Right hindlimb (tissue), 1 donor: ENCODE measurements around the gene DMD.
"Not testable (repeated sequence)": the region's sequence is repeated elsewhere in the genome, so short reads cannot be mapped to it uniquely, and the experiment has no call there.

ENCODE experiments used
- DNase-seq: peaks from one replicate; pipeline ENCODE4 v3.0.0-alpha.2; 2018

DMD gene

DNA sequence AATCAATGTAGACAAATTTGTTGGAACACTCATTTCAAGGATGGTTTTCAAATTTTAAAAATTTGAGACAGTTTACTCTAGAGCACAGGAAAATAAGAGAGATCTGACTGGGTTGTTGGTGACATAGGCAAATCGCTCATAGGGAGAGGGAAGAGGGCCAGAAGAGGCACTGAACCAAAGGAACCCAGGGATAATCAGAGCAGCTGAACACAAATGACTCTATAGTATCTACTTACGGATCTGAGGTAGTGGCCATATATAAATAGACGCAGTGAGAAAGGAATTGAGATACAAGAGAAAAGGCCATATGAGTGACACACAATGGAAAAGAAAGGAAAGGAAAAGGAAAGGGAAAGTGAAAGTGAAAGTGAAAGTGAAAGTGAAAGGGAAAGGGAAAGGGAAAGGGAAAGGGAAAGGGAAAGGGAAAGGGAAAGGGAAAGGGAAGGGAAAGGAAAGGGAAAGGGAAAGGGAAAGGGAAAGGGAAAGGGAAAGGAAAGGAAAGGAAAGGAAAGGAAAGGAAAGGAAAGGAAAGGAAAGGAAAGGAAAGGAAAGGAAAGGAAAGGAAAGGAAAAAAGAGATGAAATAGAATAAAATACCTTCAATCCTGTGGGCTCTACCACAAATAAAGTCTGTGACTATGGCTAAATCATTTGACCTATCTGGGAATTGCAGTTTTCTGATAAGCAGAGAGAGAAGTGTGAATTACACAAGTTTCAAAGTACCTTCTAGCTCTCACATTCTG lies 759.2 kb downstream of the DMD start:
- no peak for DNase-seq

DNA sequence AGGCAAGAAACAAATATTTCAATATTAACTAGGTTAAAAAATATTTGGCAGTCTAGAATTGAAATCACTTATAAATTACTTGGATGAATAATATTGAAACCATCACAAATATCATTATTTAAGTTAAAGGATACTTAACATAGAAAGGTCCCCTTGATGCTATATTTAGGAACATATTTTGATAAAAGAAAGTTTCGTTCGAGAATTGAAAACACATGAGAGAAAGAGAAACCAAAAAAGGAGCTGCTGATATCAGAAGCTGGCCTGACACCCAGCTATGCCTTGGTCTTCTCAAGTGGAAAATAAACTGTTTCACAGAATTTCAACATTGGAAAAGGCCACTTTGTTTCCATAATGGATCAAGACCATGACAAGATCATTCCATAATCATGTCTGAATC lies 762.4 kb downstream of the DMD start:
- no peak for DNase-seq

DNA sequence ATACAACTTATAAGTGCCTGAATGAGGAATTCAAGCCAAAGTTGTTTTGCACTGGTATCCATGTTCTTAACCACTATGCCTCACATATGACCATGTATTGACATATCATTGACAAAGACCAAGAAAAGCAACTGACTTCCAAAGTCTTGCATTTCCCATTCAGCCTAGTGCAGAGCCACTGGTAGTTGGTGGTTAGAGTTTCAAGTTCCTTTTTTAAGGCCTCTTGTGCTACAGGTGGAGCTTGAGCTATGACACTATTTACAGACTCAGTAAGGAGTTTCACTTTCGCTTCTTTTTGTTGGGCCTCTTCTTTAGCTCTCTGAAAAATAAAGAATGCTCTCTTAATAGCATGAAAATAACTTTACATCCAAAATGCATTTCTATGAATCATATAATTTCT lies 763.0 kb downstream of the DMD start:
- no peak for DNase-seq

DNA sequence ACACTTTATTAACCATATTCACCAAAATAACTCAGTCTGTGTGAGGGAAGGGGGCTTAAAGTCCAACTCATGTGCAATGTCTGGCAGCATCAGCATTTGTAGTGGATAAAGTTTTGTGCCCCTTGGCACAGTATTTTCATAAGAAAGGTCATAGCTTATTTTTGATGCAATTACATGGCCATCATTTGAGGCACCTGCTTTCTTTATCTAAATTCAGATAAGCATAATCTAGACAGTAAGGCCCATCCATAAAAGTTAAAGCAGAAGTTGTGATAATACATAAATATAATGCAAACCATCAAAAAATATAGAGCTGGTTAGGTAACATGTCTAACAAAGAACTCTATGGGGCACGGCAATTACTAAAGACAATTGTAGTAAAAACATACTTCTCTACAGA lies 763.7 kb downstream of the DMD start:
- no peak for DNase-seq

DNA sequence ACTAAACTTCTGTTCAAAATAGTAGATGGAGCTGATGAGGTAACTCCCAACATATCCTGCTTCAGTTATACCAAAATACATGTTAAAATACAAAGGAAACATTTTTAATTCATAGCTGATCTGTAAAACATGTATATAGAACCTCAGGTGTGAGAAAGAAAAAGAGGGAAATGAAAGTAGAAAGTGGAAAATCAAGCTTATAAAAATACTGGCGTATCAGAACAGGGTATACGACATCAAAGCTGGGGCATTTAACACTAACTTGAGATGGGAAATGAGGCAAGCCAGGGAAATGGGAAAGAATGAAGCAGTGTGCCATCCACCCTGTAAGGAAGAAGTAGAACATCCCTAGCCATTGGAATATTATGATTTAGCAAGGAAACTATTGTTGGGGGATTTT lies 767.5 kb downstream of the DMD start:
- DNase-seq = no peak

DNA sequence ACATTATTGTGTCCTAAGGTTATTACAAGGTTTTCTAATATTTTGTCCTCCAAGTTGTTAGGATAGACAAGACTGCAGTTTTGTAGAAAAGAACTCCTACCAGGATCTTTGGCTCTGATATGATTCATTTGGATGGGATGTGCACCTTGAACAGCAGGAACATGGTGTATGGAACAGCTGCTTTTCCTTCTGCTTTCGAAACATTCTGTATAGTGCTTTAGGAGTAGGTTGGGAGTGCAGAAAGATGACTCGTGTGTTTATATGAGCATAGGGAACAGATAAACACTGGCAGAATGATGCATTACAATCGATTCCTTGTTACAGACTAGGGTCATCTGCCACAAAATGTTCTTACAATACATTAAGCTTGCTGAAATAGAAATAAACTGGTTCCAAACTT lies 790.1 kb downstream of the DMD start:
- no peak for DNase-seq

DNA sequence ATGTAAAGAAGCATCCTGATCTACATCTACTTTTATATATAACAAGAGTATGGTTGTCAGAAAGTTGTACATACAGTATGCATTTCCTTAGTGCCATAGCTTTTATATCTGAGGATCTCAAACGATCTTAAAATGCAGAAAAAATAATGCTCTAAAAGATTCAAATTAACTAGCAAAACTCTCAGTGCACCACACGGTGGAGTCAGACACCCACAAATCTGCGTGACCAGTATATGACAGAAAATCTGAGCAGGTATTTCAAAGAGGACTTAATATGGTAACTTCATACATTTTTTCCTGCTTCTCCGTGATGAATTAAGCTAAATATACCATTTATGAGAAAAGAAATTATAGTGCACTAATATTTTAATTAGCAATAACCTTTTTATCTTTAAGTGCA lies 803.0 kb downstream of the DMD start:
- no peak for DNase-seq

DNA sequence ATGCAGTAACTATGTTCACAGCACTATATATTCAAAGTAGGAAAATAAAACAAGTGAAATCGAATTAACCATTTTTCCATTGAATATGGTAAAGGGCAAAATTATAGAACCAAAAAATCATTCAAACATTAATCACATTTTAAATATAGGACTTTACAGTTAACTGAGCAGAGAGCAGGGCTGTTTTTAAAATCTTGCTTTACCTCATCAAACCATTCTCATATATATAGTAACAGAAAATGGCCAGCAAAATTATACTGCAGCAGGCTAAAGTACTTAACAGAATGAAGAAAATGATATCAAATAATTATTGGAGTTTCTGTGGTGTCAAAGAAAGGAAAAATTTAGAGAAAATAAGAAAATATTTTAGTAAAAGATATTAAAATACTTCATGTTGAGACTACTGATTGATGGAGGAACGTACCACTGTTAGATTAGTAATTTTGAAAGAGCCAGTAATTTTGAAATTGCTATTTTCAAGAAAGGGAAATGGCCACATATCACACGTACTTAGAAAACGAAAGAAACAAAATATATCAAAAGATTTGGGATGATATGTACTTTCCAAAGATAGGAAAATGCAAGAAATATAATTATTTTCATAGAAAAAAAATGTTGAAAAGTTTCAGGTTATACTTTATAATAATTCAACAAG lies 813.7 kb downstream of the DMD start:
- no peak for DNase-seq

DNA sequence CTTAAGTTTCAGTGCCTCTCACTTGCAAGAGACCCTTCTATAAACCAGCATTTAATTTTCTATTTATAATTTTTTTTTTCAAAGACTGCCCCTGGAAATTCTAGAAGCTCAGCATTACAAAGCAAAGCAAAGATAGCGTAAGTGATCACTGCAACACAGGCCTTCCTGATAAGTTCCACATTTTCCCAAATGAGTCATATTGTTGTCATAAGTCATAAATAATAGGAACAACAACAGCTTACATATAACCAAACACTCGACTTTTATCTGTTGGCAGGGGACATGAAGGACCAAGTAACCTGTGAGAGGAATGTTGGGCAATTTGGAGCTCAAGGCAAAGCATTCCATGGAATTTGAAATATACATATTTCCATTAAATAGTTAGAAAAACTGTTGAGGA lies 815.5 kb downstream of the DMD start:
- no peak for DNase-seq

DNA sequence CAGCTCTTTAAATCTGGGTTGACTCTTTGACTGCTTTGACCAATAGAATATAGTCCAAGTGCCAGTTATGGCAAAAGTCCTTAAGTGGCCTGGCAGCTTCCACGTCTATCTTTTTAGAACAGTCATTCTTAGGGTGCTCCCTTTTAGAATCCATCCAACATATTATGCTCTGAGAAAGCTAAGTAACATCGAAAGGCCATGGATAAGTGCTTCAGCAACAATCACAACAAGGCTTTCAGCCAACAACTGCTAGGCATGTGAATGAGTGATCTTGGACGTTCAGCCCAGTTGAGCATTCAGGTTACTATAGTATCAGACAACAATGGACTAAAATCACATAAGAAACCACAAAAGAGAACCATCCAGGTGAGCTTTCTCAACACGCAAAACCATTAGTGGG lies 818.7 kb downstream of the DMD start:
- DNase-seq = no peak

DNA sequence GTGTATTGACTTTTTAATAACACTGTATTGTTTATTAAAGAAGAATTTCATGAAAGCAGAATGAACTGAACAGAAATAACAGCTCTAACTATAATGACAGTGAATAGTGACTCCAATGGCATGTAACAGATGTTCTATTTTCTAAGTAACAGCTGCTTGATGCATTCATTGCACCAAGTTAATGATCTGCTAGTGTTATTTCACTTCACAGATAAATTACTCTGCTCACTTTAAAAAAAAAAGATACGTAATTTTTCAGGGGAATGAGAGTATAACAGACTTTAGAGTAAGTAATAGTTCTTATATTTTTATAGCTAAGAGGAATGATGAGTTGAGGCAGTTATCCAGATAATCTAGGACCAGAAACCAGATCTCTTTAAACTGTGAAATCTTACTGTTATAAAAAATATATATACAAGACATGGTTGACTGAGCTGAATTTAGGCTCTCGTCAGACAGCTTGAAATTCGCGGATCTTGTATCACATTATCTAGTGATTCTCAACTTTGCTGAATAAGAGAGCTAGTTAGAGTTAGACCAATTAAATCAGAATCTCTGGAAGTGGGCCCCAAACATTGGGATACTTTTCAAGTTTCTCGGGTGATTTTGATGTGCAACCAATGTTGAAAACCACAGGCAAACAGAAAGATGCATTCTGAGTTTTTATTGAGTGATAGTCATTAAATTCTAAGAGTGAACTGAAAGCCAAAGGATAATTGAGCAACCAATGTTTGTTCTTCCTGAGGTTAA lies 840.7 kb downstream of the DMD start:
- DNase-seq = no peak

DNA sequence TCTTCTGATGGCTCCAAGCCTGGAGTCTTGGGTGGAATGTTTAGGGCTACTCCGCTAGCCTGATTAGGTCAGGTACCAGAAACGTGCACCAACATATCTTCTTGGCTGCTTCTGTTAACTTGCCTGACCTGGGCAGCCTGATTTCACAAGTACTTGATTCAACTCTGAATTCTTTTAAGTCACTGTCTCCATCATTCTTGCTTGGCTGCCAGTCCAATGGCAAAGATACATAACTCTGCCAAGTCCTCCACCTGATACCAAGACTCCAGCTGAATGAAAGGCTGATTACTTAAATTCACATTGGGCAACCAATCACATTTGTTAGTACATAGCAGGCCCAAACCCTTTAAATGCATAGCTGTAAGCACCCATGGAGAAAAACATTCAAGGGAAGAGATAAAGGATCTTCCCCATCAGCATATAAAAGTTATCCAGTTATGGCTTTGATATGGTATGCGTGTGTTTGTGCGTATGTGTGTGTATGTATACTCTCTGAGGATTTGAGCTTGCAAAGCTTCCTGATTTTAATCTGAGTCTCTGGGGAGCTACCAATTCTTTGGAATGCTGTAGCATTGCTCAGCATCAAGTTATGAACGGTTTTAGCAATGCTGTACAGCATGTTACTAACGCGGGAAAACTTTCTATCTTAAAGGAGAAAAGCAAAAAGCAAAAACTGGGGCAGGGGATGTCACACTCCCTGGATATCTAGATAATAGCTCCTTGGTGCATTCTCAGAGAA lies 917.2 kb downstream of the DMD start:
- no peak for DNase-seq

DNA sequence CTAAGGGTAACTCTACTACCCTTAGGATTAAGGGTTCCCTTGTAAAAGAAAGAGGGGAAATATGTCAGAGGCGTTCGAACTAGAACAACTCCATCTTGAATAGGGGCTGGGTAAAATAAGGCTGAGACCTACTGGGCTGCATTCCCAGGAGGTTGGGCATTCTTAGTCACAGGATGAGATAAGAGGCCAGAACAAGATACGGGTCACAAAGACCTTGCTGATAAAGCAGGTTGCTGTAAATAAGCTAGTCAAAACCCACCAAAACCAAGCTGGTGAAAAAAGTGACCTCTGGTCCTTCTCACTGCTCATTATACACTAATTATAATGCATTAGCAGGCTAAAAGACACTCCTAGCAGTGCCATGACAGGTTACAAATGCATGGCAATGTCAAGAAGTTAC lies 922.0 kb downstream of the DMD start:
- no peak for DNase-seq

DNA sequence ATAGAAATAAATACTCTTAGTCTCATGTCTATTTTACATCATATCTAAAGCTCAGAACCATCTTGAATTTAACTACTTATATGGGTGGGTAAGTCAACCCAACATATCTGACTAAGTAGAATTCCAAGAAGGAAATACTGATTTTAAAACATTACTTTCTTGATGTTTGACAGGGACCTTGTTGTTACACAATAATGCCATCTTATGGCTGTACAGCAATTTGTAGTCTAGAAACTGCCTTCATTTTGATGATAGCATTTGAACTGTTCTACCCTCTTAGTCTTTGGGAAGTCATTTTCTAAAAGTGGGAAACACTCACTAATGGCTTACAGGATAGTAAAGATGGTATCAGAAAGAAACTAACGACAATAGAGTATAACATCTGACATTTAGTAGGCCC lies 929.5 kb downstream of the DMD start:
- DNase-seq = no peak

DNA sequence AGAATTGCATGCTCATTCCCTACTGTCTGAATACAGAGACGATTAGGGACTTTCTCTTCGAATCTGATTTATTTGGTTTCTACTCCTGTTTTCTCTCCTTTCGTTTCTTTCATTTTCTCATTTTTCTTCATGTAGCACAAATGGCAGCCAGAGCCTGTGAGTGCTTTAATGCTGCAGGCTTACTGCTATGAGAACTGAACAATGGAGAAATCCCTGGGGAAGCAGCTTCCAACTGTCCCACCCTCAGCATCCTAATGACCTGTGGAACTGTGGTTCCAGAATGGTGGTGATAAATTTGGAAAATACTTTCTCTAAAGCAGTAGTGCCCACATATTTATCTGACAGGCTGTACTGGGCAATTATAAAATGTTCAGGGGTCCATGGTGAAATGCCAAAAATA lies 930.4 kb downstream of the DMD start:
- DNase-seq = no peak

DNA sequence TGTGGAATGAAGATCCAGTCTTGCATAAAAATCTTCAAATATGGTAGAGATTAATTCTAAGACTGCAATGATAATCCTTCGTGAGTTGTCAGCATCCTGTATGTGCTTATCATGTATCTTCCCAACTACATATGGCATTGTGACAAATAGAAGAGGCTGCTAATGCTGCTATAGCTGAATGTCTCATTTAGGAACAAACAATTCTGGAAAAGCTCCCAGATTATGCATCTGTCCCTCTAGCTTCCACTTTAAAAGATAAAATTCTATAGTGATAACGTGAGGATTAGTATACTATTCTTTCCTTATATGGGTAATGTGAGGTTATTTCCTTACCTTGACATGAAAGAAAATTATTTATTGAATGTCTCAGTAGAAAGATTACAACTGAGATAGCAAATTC lies 930.9 kb downstream of the DMD start:
- no peak for DNase-seq

DNA sequence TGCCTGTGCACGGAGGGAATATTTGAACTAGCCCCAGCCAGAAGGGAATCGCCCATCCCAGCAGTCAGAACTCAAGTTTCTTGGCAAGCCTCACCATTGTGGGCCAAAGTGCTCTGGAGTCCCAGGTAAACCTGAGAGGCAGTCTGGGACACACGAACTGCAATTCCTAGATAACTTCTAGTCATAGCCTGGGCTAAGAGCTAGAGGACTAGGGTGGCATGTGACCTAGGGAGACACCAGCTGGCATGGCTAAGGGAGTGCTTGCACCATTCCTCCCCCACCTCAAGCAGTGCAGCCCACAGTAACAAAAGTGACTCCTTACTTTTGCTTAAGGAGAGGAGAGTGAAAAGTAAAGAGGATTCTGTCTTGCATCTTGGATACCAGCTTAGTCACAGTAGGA lies 935.2 kb downstream of the DMD start:
- DNase-seq = no peak

DNA sequence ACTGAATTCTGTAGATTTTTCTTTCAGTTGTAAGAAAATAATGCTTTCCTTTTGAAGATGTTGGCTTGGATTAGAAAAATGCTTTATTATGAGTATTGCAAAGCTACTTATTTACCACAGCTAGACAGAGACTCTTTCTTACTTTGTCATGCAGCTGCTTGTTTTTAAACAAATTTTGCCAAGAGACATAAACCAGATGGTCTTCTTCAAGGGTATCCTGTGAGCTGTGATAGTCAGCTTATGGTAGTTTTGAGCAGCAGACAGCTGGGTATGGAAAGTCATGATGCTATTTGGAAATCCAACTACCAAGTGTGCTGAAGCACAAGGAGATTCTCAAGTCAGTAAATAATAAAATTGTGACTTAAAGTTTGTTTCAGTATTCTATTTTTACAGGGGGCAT lies 941.5 kb downstream of the DMD start:
- DNase-seq = no peak

DNA sequence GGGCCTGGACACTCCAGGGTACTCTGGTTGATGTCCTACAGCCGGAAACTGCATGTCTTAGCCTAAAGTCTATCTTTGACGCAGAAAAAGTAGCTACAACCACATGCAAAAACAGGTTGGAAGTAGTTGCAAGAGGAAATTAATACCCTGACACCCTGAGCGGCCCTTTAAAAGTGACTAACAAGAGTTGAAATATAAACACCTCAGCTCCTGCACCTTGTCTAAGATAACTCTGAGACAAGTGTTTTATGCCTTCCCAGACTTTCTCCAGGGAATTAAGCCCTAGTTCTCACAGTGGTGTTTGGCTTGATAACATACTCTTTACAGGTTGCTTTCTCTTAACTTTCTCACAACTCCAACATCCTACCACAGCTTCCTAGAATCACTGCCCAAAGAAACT lies 943.1 kb downstream of the DMD start:
- no peak for DNase-seq

DNA sequence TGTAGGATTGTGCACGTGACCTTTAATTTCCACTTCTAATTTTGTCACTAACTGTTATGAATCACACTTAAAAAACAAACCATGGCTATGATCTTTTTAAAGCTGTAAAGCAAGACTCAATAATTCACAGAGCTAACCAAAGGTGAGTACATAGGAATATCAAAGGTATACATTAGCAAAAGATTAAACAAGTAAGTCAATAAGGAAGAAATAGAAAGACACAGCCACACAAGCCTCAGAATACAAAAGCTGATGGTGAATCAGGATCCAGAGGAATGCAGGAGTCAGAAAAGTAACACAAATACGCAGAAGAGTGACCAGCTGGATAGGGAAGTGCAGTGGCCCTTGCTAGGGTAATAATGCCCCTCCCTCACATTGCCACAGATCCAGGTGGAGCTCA lies 943.6 kb downstream of the DMD start:
- no peak for DNase-seq

DNA sequence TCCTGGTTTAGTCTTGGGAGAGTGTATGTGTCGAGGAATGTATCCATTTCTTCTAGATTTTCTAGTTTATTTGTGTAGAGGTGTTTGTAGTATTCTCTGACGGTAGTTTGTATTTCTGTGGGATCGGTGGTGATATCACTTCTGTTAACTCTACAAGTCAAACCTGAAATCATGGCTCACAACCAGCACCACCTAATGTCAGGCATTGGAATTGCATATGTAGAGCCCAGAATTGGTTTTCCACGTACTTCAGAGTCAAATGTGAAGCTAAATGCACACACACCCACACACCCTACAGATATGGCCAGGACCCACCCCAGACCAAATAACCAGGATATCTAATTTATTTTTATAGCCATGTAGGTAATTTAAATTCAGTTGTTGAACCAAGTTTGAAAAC lies 964.7 kb downstream of the DMD start:
- DNase-seq = not testable (repeated sequence)

DNA sequence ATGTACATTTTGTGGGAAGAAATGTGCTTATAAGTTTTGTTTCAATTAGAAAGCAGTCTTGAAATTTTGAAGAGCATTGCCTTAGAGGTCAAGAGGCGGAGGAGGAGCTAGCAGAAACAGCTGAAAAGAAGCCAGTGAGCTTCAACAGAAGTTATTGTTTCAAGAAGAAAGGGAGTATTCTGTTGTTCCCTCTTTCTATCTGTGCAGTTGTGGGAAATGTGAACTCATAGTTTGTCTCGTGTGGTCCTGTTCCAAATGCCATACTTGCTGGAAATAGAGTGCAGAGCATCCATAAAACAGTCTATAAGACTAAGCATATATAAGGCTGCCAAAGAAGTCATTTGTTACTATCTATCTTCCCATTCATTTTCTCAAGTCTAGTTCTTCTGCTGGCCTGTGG lies 1015.7 kb downstream of the DMD start:
- no peak for DNase-seq

DNA sequence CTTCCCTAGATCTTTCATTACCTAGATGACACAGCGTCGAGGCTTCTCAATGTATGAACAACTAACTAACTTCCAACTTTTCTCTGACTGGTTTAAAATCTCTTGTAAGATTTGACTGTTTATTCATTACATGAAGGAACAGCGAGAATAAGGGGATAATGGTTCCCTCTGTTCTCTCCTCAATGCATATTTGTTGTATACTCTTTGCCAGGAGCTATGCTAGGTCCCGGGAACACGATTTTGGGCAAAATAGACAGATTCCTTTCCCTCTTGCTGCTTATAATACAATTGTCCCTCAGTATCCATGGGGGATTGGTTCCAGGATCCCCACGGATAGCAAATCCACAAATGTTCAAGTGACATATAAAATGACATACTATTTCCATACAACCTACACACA lies 1020.0 kb downstream of the DMD start:
- DNase-seq = no peak

DNA sequence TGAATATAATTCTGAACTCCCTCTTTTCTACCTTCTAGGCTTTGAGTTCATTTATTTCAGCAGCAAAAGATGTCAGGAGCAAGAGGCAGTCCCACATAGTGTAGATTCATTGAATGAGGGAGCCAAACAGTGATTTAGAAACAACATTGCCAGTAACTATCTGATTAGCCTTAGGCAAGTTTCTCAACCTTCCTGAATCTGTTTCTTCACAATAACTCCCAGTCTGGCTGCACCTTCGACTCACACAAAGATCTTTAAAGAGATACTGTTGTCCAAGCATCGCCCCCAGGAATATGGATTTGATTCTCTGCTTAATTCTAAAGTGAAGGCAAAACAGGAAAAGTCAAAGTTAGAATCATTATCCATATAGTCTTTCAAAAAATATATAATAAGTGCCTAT lies 1026.2 kb downstream of the DMD start:
- no peak for DNase-seq
